Subcutaneous adipose tissue (tissue), 4 donors: ENCODE data around the gene KRTAP10-6. TPM values are rescaled to one million over a fixed set of nuclear protein-coding genes. Genes with fewer than 3 reads are reported as not detected.
"Not testable (repeated sequence)": the region's sequence is repeated elsewhere in the genome, so short reads cannot be mapped to it uniquely, and the experiment has no call there.

Source experiments
- CTCF ChIP-seq: fragments of 450-650 bp; IDR thresholded peaks from one replicate; pipeline ENCODE4 v1.5.1; 2016; ENCODE audit warnings: low read depth, mild to moderate bottlenecking, control low read depth, antibody characterized with exemption, moderate library complexity
- total RNA-seq, 4 donors: library from RNA; depleted of rRNA; stranded (reverse); fragments of >200 nt; gene quantifications; one replicate each; pipeline ENCODE4 v1.1.0, GENCODE V29; 2016

KRTAP10-6 gene
- total RNA-seq, 4 donors from 2014 or later = not detected

- no peak for TF ChIP-seq CTCF
These were observed 11.6 kb upstream of the KRTAP10-6 start for GRCh38 chr21:44603911-44604310.

- TF ChIP-seq CTCF = no peak
These were observed 11.0 kb upstream of the KRTAP10-6 start for GRCh38 chr21:44603109-44603875.

GRCh38 chr21:44602463-44602850 is 10.2 kb upstream of the KRTAP10-6 start:
- TF ChIP-seq CTCF = no peak

- no peak for TF ChIP-seq CTCF
These were observed 9.5 kb upstream of the KRTAP10-6 start for GRCh38 chr21:44601596-44602462.

GRCh38 chr21:44600118-44600978 is 8.0 kb upstream of the KRTAP10-6 start, which contains the start of gene KRTAP10-7:
TSS of gene KRTAP10-7 (plus strand) at chr21:44600597. CDS start at chr21:44600622, 25 bp downstream.
- not testable (repeated sequence) for TF ChIP-seq CTCF

- no peak for TF ChIP-seq CTCF
These were observed 7.1 kb upstream of the KRTAP10-6 start for GRCh38 chr21:44599264-44600029.
